Natural killer cell (primary cell): Measurements from ENCODE around the gene METTL3. TPM values are rescaled to one million over a fixed set of nuclear protein-coding genes. Genes with fewer than 3 reads are reported as not detected.

Experiments used
- ATAC-seq, 3 donors: fragments of 150-1000 bp in 2 of 3; fragments of 200-7000 bp in 1 of 3; cut with Tn5 transposase; 1 replicate in 1 of 3; 2 replicates in 2 of 3; pipeline ENCODE4 v1.10.0; 2021; ENCODE audit warnings: mild to moderate bottlenecking in 2 of 3, moderate library complexity in 2 of 3
- DNase-seq, 2 donors: peaks; one replicate each; pipeline versions ENCODE4 v3.0.0 to v3.0.0-alpha.2; 2013 to 2021; ENCODE audit warnings: mixed read lengths in 1 of 2
- H3K27ac ChIP-seq: one replicate; pipeline ENCODE4 v1.5.1; 2013; ENCODE audit warnings: mild to moderate bottlenecking, low read length
- H3K27me3 ChIP-seq: one replicate; pipeline ENCODE4 v1.6.1; 2013; ENCODE audit warnings: low read length; ENCODE audit not compliant: control insufficient read depth, insufficient read depth
- H3K36me3 ChIP-seq: one replicate; pipeline ENCODE4 v1.6.1; 2013; ENCODE audit warnings: low read length; ENCODE audit not compliant: control insufficient read depth, insufficient read depth
- H3K4me1 ChIP-seq: one replicate; pipeline ENCODE4 v1.6.1; 2013; ENCODE audit warnings: low read length; ENCODE audit not compliant: control insufficient read depth, insufficient read depth
- H3K4me3 ChIP-seq: one replicate; pipeline ENCODE4 v1.5.1; 2013; ENCODE audit warnings: low read length
- H3K9me3 ChIP-seq: one replicate; pipeline ENCODE4 v1.6.1; 2013; ENCODE audit warnings: low read length; ENCODE audit not compliant: control insufficient read depth, insufficient read depth
- H3K27ac Mint-ChIP-seq, 2 donors: one replicate each; pipeline ENCODE4 v1.8.0; 2022; ENCODE audit warnings: mild to moderate bottlenecking in 2 of 2, mixed read lengths in 2 of 2, moderate library complexity in 1 of 2
- H3K27me3 Mint-ChIP-seq, 2 donors: one replicate each; pipeline ENCODE4 v1.8.0; 2022; ENCODE audit warnings: low read depth in 2 of 2, mixed read lengths in 2 of 2
- H3K36me3 Mint-ChIP-seq: one replicate; pipeline ENCODE4 v1.8.0; 2022; ENCODE audit warnings: mixed read lengths
- H3K4me1 Mint-ChIP-seq, 2 donors: one replicate each; pipeline ENCODE4 v1.8.0; 2022; ENCODE audit warnings: mixed read lengths in 2 of 2
- H3K4me3 Mint-ChIP-seq: one replicate; pipeline ENCODE4 v1.8.0; 2022; ENCODE audit warnings: mild to moderate bottlenecking, moderate library complexity, mixed read lengths
- H3K9me3 Mint-ChIP-seq, 2 donors: one replicate each; pipeline ENCODE4 v1.8.0; 2022; ENCODE audit warnings: mixed read lengths in 2 of 2
- CTCF ChIP-seq: fragments of 200-600 bp; IDR thresholded peaks from one replicate; pipeline ENCODE4 v1.8.0; 2022; ENCODE audit warnings: antibody characterized with exemption
- WGBS: methylation state at CpG from one replicate; pipeline ENCODE4 v1.1.7; 2013; ENCODE audit warnings: missing lambda C conversion rate; ENCODE audit not compliant: insufficient coverage; 5-methylcytosine and 5-hydroxymethylcytosine counted together
- intact Hi-C: fragments of 100-400 bp; cut with micrococcal nuclease; formaldehyde crosslinking; loops from one replicate; pipeline ENCODE4 v1.14.2; 2022
- total RNA-seq, 4 donors: library from RNA; stranded (reverse); fragments of 120-200 nt in 1 of 4; gene quantifications; one replicate each; pipeline versions ENCODE4 v1.2.3 to v1.2.4, GENCODE V29; 2013 to 2022

Gene METTL3
- total RNA-seq, 3 donors from 2014 or later (not counting 1 experiment from before 2014, with no cell fraction given), result 63.3 to 72.5 (median 68.3) TPM

GRCh38 chr14:21505012-21505553 is 6.1 kb downstream of the METTL3 start:
- H3K27ac ChIP-seq, result no peak overlapping the region
- peaks cover 35 to 40% of the 10 kb centered on the region in 2 donors for H3K4me1 Mint-ChIP-seq
- TF ChIP-seq CTCF, result no peak

GRCh38 chr14:21503376-21503775 is 7.8 kb downstream of the METTL3 start:
- peak overlapping the region in 1 of 2 donors; percentile 51 for H3K27ac Mint-ChIP-seq
- no peak overlapping the region for H3K27ac ChIP-seq
- H3K9me3 Mint-ChIP-seq, result no peaks in the 10 kb centered on the region
- intact Hi-C loops, result no loop called here
- peaks cover 10% of the 10 kb centered on the region for H3K36me3 Mint-ChIP-seq
- H3K4me3 ChIP-seq, result no peak overlapping the region
- no peak for DNase-seq
- H3K9me3 ChIP-seq, result no peaks in the 10 kb centered on the region
- ATAC-seq, result no peak
- H3K4me1 Mint-ChIP-seq, result peaks cover 23 to 25% of the 10 kb centered on the region in 2 donors
- H3K4me1 ChIP-seq, result peaks cover 7% of the 10 kb centered on the region
- 94% methylated on average over 3 of the region's 4 CpGs for WGBS
- no peak overlapping the region for H3K4me3 Mint-ChIP-seq
- H3K27me3 ChIP-seq, result no peaks in the 10 kb centered on the region
- no peaks in the 10 kb centered on the region for H3K27me3 Mint-ChIP-seq
- peaks cover 57% of the 10 kb centered on the region for H3K36me3 ChIP-seq
- no peak for TF ChIP-seq CTCF

More at GRCh38 chr14:21505012-21505553, 6.1 kb downstream of the METTL3 start:
- DNase-seq (peak in 1 of 2 donors; percentile 40), ATAC-seq (peak; percentile 63 to 83 (median 66))
- H3K36me3 ChIP-seq, result peaks cover 42% of the 10 kb centered on the region
- Mint-ChIP-seq H3K27ac (peak overlapping the region; percentile 62 to 85), H3K36me3 (no peaks in the 10 kb centered on the region), H3K9me3 (no peaks in the 10 kb centered on the region), H3K4me3 (no peak overlapping the region), H3K27me3 (no peaks in the 10 kb centered on the region)
- no peaks in the 10 kb centered on the region for H3K27me3 ChIP-seq
- H3K4me1 ChIP-seq, result peaks cover 12% of the 10 kb centered on the region
- intact Hi-C loops, result no loop called here
- no peak overlapping the region for H3K4me3 ChIP-seq
- H3K9me3 ChIP-seq, result no peaks in the 10 kb centered on the region

- Histone ChIP-seq H3K4me3 (no peak overlapping the region), H3K27me3 (no peaks in the 10 kb centered on the region), H3K27ac (no peak overlapping the region), H3K9me3 (no peaks in the 10 kb centered on the region), H3K4me1 (peaks cover 7% of the 10 kb centered on the region), H3K36me3 (peaks cover 67% of the 10 kb centered on the region)
- intact Hi-C loops, result no loop called here
- no peak overlapping the region for H3K4me3 Mint-ChIP-seq
- no peaks in the 10 kb centered on the region for H3K9me3 Mint-ChIP-seq
- WGBS, result 98% methylated on average over 5 of the region's 5 CpGs
- H3K4me1 Mint-ChIP-seq, result peaks cover 15% of the 10 kb centered on the region in 2 donors
- DNase-seq (no peak), ATAC-seq (no peak)
- peaks cover 10% of the 10 kb centered on the region for H3K36me3 Mint-ChIP-seq
- no peak overlapping the region for H3K27ac Mint-ChIP-seq
- no peak for TF ChIP-seq CTCF
- no peaks in the 10 kb centered on the region for H3K27me3 Mint-ChIP-seq
Observed at GRCh38 chr14:21501568-21501967, 9.6 kb downstream of the METTL3 start.
